H1 (cell line): ENCODE results near the gene STX2. TPM values are rescaled to one million over a fixed set of nuclear protein-coding genes. Genes with fewer than 3 reads are reported as not detected.

Experiments
- CTCF ChIA-PET: fragments of 300-600 bp; sonication (Branson Sonifier 250); formaldehyde crosslinking; loops from one replicate; lab custom pipeline; 2021; ENCODE audit not compliant: partially characterized antibody; lab: Charles Lee
- POLR2A ChIA-PET: fragments of 300-600 bp; sonication (Branson Sonifier 250); formaldehyde crosslinking; loops from one replicate; lab custom pipeline; 2021; ENCODE audit warnings: inconsistent platforms; ENCODE audit not compliant: partially characterized antibody; lab: Charles Lee
- DNase-seq, 2 experiments: peaks; one replicate each; pipeline versions ENCODE4 v3.0.0 to v3.0.0-alpha.2; 2010 to 2022; ENCODE audit warnings: low spot score in 2 of 2, low read depth in 1 of 2, mixed read lengths in 1 of 2
- FAIRE-seq: peaks from 2 replicates; lab custom pipeline; 2011; peaks lifted over from hg19 to GRCh38; lab: Jason Lieb, UNC
- H2AFZ ChIP-seq: 2 replicates; pipeline ENCODE4 v1.8.1; 2012; ENCODE audit warnings: low read length, inconsistent platforms
- H2AK5ac ChIP-seq: 2 replicates; pipeline ENCODE4 v1.6.1; 2013; ENCODE audit warnings: low read depth, low read length
- H2BK120ac ChIP-seq: replicated peaks from 2 replicates; pipeline ENCODE3; 2013; ENCODE audit warnings: low read depth, low read length, inconsistent platforms
- H2BK12ac ChIP-seq: 2 replicates; pipeline ENCODE4 v1.6.1; 2013; ENCODE audit warnings: low read depth, low read length
- H2BK15ac ChIP-seq: 2 replicates; pipeline ENCODE4 v1.6.1; 2013; ENCODE audit warnings: low read length
- H2BK20ac ChIP-seq: 2 replicates; pipeline ENCODE4 v1.6.1; 2013; ENCODE audit warnings: low read length
- H2BK5ac ChIP-seq: 2 replicates; pipeline ENCODE4 v1.6.1; 2013; ENCODE audit warnings: low read depth, low read length
- H3K14ac ChIP-seq: 2 replicates; pipeline ENCODE4 v1.6.1; 2013; ENCODE audit warnings: inconsistent platforms; ENCODE audit not compliant: insufficient read length
- H3K18ac ChIP-seq: 2 replicates; pipeline ENCODE4 v1.6.1; 2013; ENCODE audit warnings: low read length; ENCODE audit errors: extremely low read depth
- H3K23ac ChIP-seq: 2 replicates; pipeline ENCODE4 v1.6.1; 2013; ENCODE audit warnings: inconsistent platforms; ENCODE audit not compliant: insufficient read length
- H3K23me2 ChIP-seq: 2 replicates; pipeline ENCODE4 v1.6.1; 2013; ENCODE audit warnings: low read depth, low read length
- H3K27ac ChIP-seq: 2 replicates; pipeline ENCODE4 v1.6.1; 2011; ENCODE audit warnings: low read depth, low read length, inconsistent platforms
- H3K27me3 ChIP-seq, 4 experiments: replicated peaks in 1 of 4; 1 replicate in 1 of 4; 2 replicates in 3 of 4; pipeline versions ENCODE4 v1.6.1 to v1.8.1; 2011 to 2013; ENCODE audit warnings: low read length in 3 of 4, mild to moderate bottlenecking in 3 of 4, inconsistent platforms in 2 of 4, mixed read lengths in 2 of 4, moderate library complexity in 1 of 4; ENCODE audit not compliant: control insufficient read depth in 3 of 4, insufficient read depth in 3 of 4; ENCODE audit errors: extremely low read depth in 1 of 4
- H3K36me3 ChIP-seq, 4 experiments: 2 replicates each; pipeline versions ENCODE4 v1.6.1 to v1.8.1; 2011 to 2013; ENCODE audit warnings: mild to moderate bottlenecking in 4 of 4, low read length in 3 of 4, moderate library complexity in 2 of 4, control low read depth in 1 of 4, inconsistent platforms in 1 of 4; ENCODE audit not compliant: insufficient read depth in 4 of 4, control insufficient read depth in 2 of 4
- H3K4ac ChIP-seq: replicated peaks from 2 replicates; pipeline ENCODE3; 2013; ENCODE audit warnings: low read length, low read depth, mixed read lengths, inconsistent platforms; ENCODE audit not compliant: insufficient read length
- H3K4me1 ChIP-seq, 4 experiments: replicated peaks in 1 of 4; 1 replicate in 1 of 4; 2 replicates in 3 of 4; pipeline versions ENCODE4 v1.6.1 to v1.8.1; 2011 to 2013; ENCODE audit warnings: low read length in 3 of 4, inconsistent platforms in 2 of 4, mixed read lengths in 1 of 4; ENCODE audit not compliant: insufficient read depth in 4 of 4, control insufficient read depth in 3 of 4
- H3K4me2 ChIP-seq, 2 experiments: 2 replicates each; pipeline versions ENCODE4 v1.6.1 to v1.8.1; 2011 to 2013; ENCODE audit warnings: low read depth in 2 of 2, low read length in 2 of 2, control low read depth in 1 of 2, inconsistent platforms in 1 of 2, mild to moderate bottlenecking in 1 of 2; ENCODE audit not compliant: insufficient read depth in 1 of 2
- H3K4me3 ChIP-seq, 4 experiments: fragments of 200-600, 300-600 bp in 1 of 4; sonication (generic), shearing (Covaris generic), sonication (Bioruptor Twin) in 1 of 4; 2 replicates each; pipeline versions ENCODE4 v1.5.1 to v1.8.1; 2011 to 2016; ENCODE audit warnings: low read length in 4 of 4, low read depth in 3 of 4, control low read depth in 2 of 4, inconsistent platforms in 2 of 4, mild to moderate bottlenecking in 2 of 4, mixed read lengths in 1 of 4, moderate library complexity in 1 of 4; ENCODE audit not compliant: insufficient read depth in 2 of 4; ENCODE audit errors: extremely low read depth in 1 of 4
- H3K56ac ChIP-seq: replicated peaks from 2 replicates; pipeline ENCODE3; 2013; ENCODE audit warnings: low read depth, mild to moderate bottlenecking, mixed read lengths, low read length, inconsistent platforms; ENCODE audit not compliant: insufficient read length
- H3K79me1 ChIP-seq: 2 replicates; pipeline ENCODE4 v1.6.1; 2013; ENCODE audit warnings: low read depth, low read length, control low read depth
- H3K79me2 ChIP-seq, 2 experiments: 2 replicates each; pipeline versions ENCODE4 v1.6.1 to v1.8.1; 2012 to 2013; ENCODE audit warnings: low read length in 2 of 2, mild to moderate bottlenecking in 2 of 2, inconsistent platforms in 1 of 2; ENCODE audit not compliant: insufficient read depth in 2 of 2, control insufficient read depth in 1 of 2
- H3K9ac ChIP-seq, 4 experiments: replicated peaks in 1 of 4; 1 replicate in 1 of 4; 2 replicates in 3 of 4; pipeline versions ENCODE4 v1.6.1 to v1.8.1; 2011 to 2013; ENCODE audit warnings: low read depth in 3 of 4, low read length in 3 of 4, control low read depth in 2 of 4, mild to moderate bottlenecking in 2 of 4, moderate library complexity in 2 of 4, inconsistent platforms in 1 of 4; ENCODE audit errors: extremely low read depth in 1 of 4
- H3K9me3 ChIP-seq, 2 experiments: 2 replicates each; pipeline versions ENCODE4 v1.6.1 to v1.8.1; 2012 to 2013; ENCODE audit warnings: mild to moderate bottlenecking in 2 of 2, moderate library complexity in 2 of 2, control low read depth in 1 of 2, inconsistent platforms in 1 of 2, low read depth in 1 of 2, low read length in 1 of 2, mixed read lengths in 1 of 2; ENCODE audit not compliant: insufficient read depth in 2 of 2
- H4K20me1 ChIP-seq, 2 experiments: replicated peaks in 1 of 2; 2 replicates each; pipeline versions ENCODE3 to v1.8.1; 2011 to 2013; ENCODE audit warnings: inconsistent platforms in 2 of 2, low read length in 2 of 2, mild to moderate bottlenecking in 1 of 2; ENCODE audit not compliant: insufficient read depth in 2 of 2, control insufficient read depth in 1 of 2
- H4K5ac ChIP-seq: 2 replicates; pipeline ENCODE4 v1.6.1; 2013; ENCODE audit warnings: low read length, low read depth, mixed read lengths, inconsistent platforms; ENCODE audit not compliant: insufficient read length
- H4K8ac ChIP-seq: 2 replicates; pipeline ENCODE4 v1.8.0; 2013; ENCODE audit warnings: mild to moderate bottlenecking, moderate library complexity, low read length, inconsistent platforms; ENCODE audit not compliant: insufficient read depth; ENCODE audit errors: extremely low read depth
- H4K91ac ChIP-seq: replicated peaks from 2 replicates; pipeline ENCODE3; 2013; ENCODE audit warnings: low read length, mixed read lengths, inconsistent platforms; ENCODE audit not compliant: insufficient read length
- CBX8 ChIP-seq: fragments of 300-800, 300-1000 bp; sonication (generic); IDR thresholded peaks from 2 replicates; pipeline ENCODE4 v1.7.1; 2016; ENCODE audit warnings: low read depth, low read length, borderline replicate concordance
- CHD1 ChIP-seq: IDR thresholded peaks from 2 replicates; pipeline ENCODE4 v1.6.1; 2012; ENCODE audit warnings: low read depth, low read length, improper control_type of control experiment
- MAFK ChIP-seq: IDR thresholded peaks from 2 replicates; pipeline ENCODE4 v1.6.1; 2012; ENCODE audit warnings: low read depth, mild to moderate bottlenecking, improper control_type of control experiment, low read length
- NRF1 ChIP-seq: IDR thresholded peaks from 2 replicates; pipeline ENCODE4 v1.6.1; 2011; ENCODE audit warnings: mild to moderate bottlenecking, low read depth, low read length, improper control_type of control experiment
- POLR2A ChIP-seq, 2 experiments: IDR thresholded peaks; 1 replicate in 1 of 2; 2 replicates in 1 of 2; pipeline ENCODE4 v1.6.1; 2011; ENCODE audit warnings: low read depth in 2 of 2, low read length in 2 of 2, mild to moderate bottlenecking in 2 of 2; ENCODE audit errors: control extremely low read depth in 1 of 2
- POLR2AphosphoS5 ChIP-seq: IDR thresholded peaks from 2 replicates; pipeline ENCODE4 v1.6.1; 2011; ENCODE audit warnings: low read depth, low read length
- RFX5 ChIP-seq: IDR thresholded peaks from 2 replicates; pipeline ENCODE4 v1.6.1; 2011; ENCODE audit warnings: low read depth, low read length, improper control_type of control experiment, borderline replicate concordance
- SIRT6 ChIP-seq: IDR thresholded peaks from one replicate; pipeline ENCODE4 v1.7.1; 2012; ENCODE audit warnings: low read length, inconsistent platforms
- TCF12 ChIP-seq: IDR thresholded peaks from 2 replicates; pipeline ENCODE4 v1.6.1; 2011; ENCODE audit warnings: low read depth, mild to moderate bottlenecking, low read length
- ZNF274 ChIP-seq: IDR thresholded peaks from 2 replicates; pipeline ENCODE4 v1.7.0; 2012; ENCODE audit warnings: low read length, borderline replicate concordance; ENCODE audit errors: extremely low read depth
- WGBS, 2 experiments: shearing (Covaris generic) in 1 of 2; methylation state at CpG; one replicate each; pipeline versions ENCODE4 v1.1.6 to v1.1.7; 2013 to 2015; ENCODE audit warnings: low lambda C conversion rate in 2 of 2, mixed read lengths in 2 of 2, inconsistent platforms in 1 of 2, low coverage in 1 of 2, missing lambda C conversion rate in 1 of 2; ENCODE audit not compliant: insufficient replicate concordance in 2 of 2, insufficient coverage in 1 of 2, insufficient read length in 1 of 2; ENCODE audit errors: extremely low coverage in 1 of 2, missing lambda C conversion rate in 1 of 2; 5-methylcytosine and 5-hydroxymethylcytosine counted together
- polyA plus RNA-seq, 7 experiments: library from polyadenylated mRNA; depleted of rRNA in 3 of 7; stranded (reverse) in 5 of 7; unstranded in 2 of 7; fragments of >200 nt in 5 of 7; fragments of 200-250 nt in 2 of 7; gene quantifications; 1 replicate in 5 of 7; 2 replicates in 1 of 7; 4 replicates in 1 of 7; pipeline versions ENCODE4 v1.2.1 to v1.2.3, GENCODE V29; 2011 to 2013; ENCODE audit warnings: missing spikeins in 2 of 7, mixed read lengths in 2 of 7
- total RNA-seq: library from RNA; stranded (reverse); fragmentation: NEBNext Ultra II Directional; extraction: Animal tissue kit (Norgen Biotek cat#: 25700); gene quantifications from 2 replicates; pipeline ENCODE4 v1.2.1, GENCODE V29; 2021

Gene STX2
- total and polyA plus RNA-seq, 2 of the 8 experiments (the other 6 are each of a cell fraction or from before 2014, with no cell fraction given) = 20.0 to 26.3 TPM

DNA sequence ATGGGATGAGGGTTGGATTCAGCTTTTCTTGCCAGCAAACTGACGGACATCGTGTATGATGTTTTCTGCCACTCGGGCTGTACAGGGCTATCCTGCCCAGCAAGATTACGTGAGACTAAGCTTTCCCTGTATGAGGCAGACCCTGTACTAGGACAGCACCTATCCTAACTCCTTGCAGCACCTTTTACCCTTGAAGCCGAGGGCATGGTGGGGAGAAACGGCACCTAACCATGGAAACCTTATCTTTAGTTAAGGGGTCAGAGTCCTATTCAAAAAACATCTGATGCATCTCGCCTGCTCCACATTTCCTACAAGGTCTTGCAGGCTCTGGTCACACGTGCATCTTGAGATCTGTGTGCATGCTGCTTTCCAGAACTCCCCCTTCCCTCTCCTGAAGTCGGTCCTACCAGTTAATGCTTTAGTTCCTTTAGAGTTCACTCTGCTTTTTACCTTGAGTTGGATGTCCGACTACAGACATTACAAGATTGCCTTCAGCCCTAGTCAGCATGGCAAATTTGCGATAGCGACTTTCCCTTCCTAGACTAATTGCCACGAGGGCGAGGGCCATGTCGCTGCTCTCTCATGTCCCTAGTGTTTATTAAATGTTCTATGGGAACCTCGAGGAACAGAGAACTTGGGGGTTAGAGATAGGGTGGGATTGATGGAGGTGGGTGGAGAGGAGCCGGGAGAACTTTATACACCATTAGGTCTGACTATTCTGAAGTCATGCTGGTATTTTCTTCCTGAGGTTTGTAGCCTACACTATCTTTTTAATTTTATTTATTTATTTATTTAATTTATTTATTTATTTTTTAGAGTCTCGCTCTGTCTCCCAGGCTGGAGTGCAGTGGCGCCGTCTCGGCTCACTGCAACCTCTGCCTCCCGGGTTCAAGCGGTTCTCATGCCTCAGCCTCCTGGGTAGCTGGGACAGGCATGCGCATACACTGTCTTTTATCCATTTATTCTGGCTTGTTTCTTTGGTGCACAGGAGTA is 39.4 kb upstream of the STX2 start:
- Histone ChIP-seq H2AK5ac (no peak overlapping the region), H4K91ac (no peak overlapping the region), H3K56ac (no peak overlapping the region), H2BK12ac (no peak overlapping the region), H3K4me1 (peaks cover 0 to 3% (median 1%) of the 10 kb centered on the region in 4 experiments; a peak in 4 of 7 replicates), H4K5ac (no peak overlapping the region), H4K20me1 (peaks cover 7 to 9% of the 10 kb centered on the region in 2 experiments), H2AFZ (no peak overlapping the region), H3K27me3 (no peaks in the 10 kb centered on the region), H2BK120ac (no peak overlapping the region), H3K4me2 (no peak overlapping the region), H3K27ac (no peak overlapping the region), H3K79me1 (no peaks in the 10 kb centered on the region), H3K23ac (no peak overlapping the region), H3K9me3 (no peaks in the 10 kb centered on the region), H2BK5ac (peak overlapping the region; percentile 46; the same call in 1 of the 2 replicates), H4K8ac (no peak overlapping the region), H3K9ac (no peak overlapping the region), H3K4me3 (no peak overlapping the region), H3K36me3 (peaks cover 19 to 43% (median 34%) of the 10 kb centered on the region in 4 experiments), H2BK15ac (no peak overlapping the region), H3K4ac (no peak overlapping the region), H2BK20ac (no peak overlapping the region), H3K79me2 (peaks cover 0 to 18% of the 10 kb centered on the region in 2 experiments; a peak in 2 of 4 replicates), H3K14ac (no peak overlapping the region), H3K18ac (no peak overlapping the region), H3K23me2 (peaks cover 3% of the 10 kb centered on the region)
- FAIRE-seq (no peak), DNase-seq (peak in 1 of 2 experiments; percentile 55)
- peak; percentile 15; the same call in 1 of the 2 replicates for TF ChIP-seq NRF1
- TF ChIP-seq SIRT6 = no peak
- TF ChIP-seq MAFK = no peak
- no peak for TF ChIP-seq ZNF274
- TF ChIP-seq POLR2AphosphoS5 = peak; percentile 97
- TF ChIP-seq CHD1 = no peak
- no peak for TF ChIP-seq RFX5
- no peak for TF ChIP-seq TCF12
- TF ChIP-seq CBX8 = no peak
- peak; percentile 76 to 90 for TF ChIP-seq POLR2A (IDR thresholded peaks at IDR 0.05; ENCODE audit: control extremely low read depth in 1 of 2, low read depth in 2 of 2, low read length in 2 of 2)
- CTCF ChIA-PET = interaction anchor here (0.6 to 2.2 kb wide), 5 partner anchors 10 to 135 kb away, joined by 3 to 9 read pairs (median 4); no protein-coding TSS in a partner anchor
- 87% methylated on average over 24 of the region's 24 CpGs; no CpG with 5 or more reads in 1 of the 2 experiments for whole genome bisulfite sequencing, 2 experiments
- POLR2A ChIA-PET = interaction anchor here (0.6 to 8.9 kb wide), 26 partner anchors 8 to 1025 kb away, joined by 3 to 86 read pairs (median 5); no protein-coding TSS in a partner anchor
